Tibial artery (tissue), 4 donors: ENCODE data around the gene CYTH1.

Experiments used
- DNase-seq, 2 donors: peaks; one replicate each; pipeline ENCODE4 v3.0.0-alpha.2; 2019
- H3K27ac ChIP-seq, 2 donors: fragments of 200-600 bp; sonication (generic) in 1 of 2; 1 replicate in 1 of 2; 2 replicates in 1 of 2; pipeline ENCODE4 v1.5.1; 2018 to 2019; ENCODE audit warnings: mild to moderate bottlenecking in 1 of 2
- H3K27me3 ChIP-seq, 2 donors: fragments of 200-600 bp; sonication (generic) in 1 of 2; one replicate each; pipeline versions ENCODE4 v1.5.1 to v1.6.0; 2016 to 2019
- H3K36me3 ChIP-seq, 3 donors: fragments of 200-600 bp; sonication (generic) in 2 of 3; one replicate each; pipeline ENCODE4 v1.5.1; 2016 to 2019; ENCODE audit warnings: mild to moderate bottlenecking in 2 of 3
- H3K4me1 ChIP-seq, 4 donors: fragments of 200-600 bp; sonication (generic) in 2 of 4; 1 replicate in 3 of 4; 2 replicates in 1 of 4; pipeline ENCODE4 v1.5.1; 2016 to 2019
- H3K4me3 ChIP-seq, 2 donors: fragments of 200-600 bp; sonication (generic) in 1 of 2; 1 replicate in 1 of 2; 2 replicates in 1 of 2; pipeline ENCODE4 v1.5.1; 2018 to 2019; ENCODE audit warnings: mild to moderate bottlenecking in 2 of 2
- H3K9me3 ChIP-seq, 3 donors: fragments of 200-600 bp; sonication (generic) in 1 of 3; one replicate each; pipeline ENCODE4 v1.5.1; 2016 to 2019
- CTCF ChIP-seq, 2 experiments: fragments of 200-600 bp in 1 of 2; fragments of 450-650 bp in 1 of 2; IDR thresholded peaks; one replicate each; pipeline ENCODE4 v1.5.1; 2017 to 2019; ENCODE audit warnings: antibody characterized with exemption in 2 of 2, mild to moderate bottlenecking in 1 of 2, moderate library complexity in 1 of 2
- intact Hi-C: fragments of 100-400 bp; cut with DNase I; formaldehyde crosslinking; loops from one replicate; pipeline ENCODE4 v1.15.0; 2023; ENCODE audit warnings: low total_unique reads

CYTH1 gene

DNA sequence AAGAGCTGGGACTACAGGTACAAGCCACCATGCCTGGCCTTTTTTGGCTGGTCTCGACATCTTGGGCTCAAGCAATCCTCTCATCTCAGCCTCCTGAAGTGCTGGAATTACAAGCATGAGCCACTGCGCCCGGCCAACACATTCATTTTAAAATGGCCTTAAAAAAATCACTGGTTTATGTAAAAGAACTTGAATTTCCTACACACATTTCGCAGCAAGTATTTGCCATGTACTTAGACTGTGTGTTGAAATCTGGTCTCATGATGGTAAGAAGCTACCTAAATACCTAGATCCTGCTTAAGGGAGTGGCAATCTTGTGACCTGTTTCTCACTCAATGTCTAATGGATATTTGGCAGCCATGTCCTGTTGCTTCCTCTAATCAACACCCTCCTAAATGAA is 8.5 kb upstream of the CYTH1 start:
- intact Hi-C loops = no loop called here
- Histone ChIP-seq H3K27ac (peak overlapping the region; percentile 19 to 66), H3K27me3 (no peaks in the 10 kb centered on the region), H3K9me3 (no peaks in the 10 kb centered on the region), H3K4me3 (no peak overlapping the region), H3K4me1 (peaks cover 0 to 30% (median 14%) of the 10 kb centered on the region in 4 donors), H3K36me3 (peaks cover 16 to 43% (median 21%) of the 10 kb centered on the region in 3 donors)
- DNase-seq = peak in 1 of 2 donors; percentile 55
- TF ChIP-seq CTCF (IDR thresholded peaks at IDR 0.05) = no peak

DNA sequence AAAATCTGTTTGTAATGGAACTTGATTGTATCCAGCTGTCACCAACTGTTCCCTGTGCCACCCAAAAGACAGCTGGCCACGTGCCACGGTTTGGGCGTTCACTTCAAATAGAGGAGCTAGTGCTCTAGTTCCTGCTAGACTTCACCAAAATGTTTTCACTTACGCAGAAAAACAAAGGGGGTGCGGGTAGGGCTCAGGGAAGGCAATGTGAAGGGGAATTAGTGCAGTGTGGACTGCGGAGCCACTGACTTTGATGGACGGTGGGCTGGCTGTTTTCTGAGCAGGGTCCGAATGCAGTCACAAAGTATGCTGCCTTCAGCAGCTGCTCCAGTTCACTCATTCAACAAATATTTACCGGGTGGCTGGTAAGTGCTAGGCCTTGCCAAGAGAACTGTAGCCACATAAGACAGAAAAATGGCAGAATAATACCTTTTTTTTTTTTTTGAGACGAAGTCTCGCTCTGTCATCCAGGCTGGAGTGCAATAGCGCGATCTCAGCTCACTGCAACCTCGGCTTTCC is 7.6 kb upstream of the CYTH1 start:
- H3K9me3 ChIP-seq = no peaks in the 10 kb centered on the region
- peaks cover 9 to 35% (median 13%) of the 10 kb centered on the region in 3 donors for H3K36me3 ChIP-seq
- peak overlapping the region; percentile 19 to 66 for H3K27ac ChIP-seq
- H3K27me3 ChIP-seq = no peaks in the 10 kb centered on the region
- H3K4me1 ChIP-seq = peaks cover 0 to 30% (median 14%) of the 10 kb centered on the region in 4 donors
- intact Hi-C loops = no loop called here
- no peak for TF ChIP-seq CTCF (IDR thresholded peaks at IDR 0.05)
- peak; percentile 87 to 89 for DNase-seq
- H3K4me3 ChIP-seq = no peak overlapping the region

- Histone ChIP-seq H3K27ac (peak overlapping the region; percentile 19 to 66), H3K9me3 (no peaks in the 10 kb centered on the region), H3K27me3 (no peaks in the 10 kb centered on the region), H3K4me1 (peaks cover 0 to 30% (median 14%) of the 10 kb centered on the region in 4 donors), H3K4me3 (no peak overlapping the region), H3K36me3 (peaks cover 4 to 29% (median 8%) of the 10 kb centered on the region in 3 donors)
- no peak for TF ChIP-seq CTCF (IDR thresholded peaks at IDR 0.05)
- DNase-seq = no peak
- intact Hi-C loops = no loop called here
Measured at GRCh38 chr17:78789149-78789662, 7.1 kb upstream of the CYTH1 start.

GRCh38 chr17:78788451-78788850 is 6.4 kb upstream of the CYTH1 start:
- intact Hi-C loops = no loop called here
- no peaks in the 10 kb centered on the region for H3K9me3 ChIP-seq
- H3K27me3 ChIP-seq = no peaks in the 10 kb centered on the region
- H3K36me3 ChIP-seq = peaks cover 0 to 22% (median under 1%) of the 10 kb centered on the region in 3 donors
- H3K4me3 ChIP-seq = no peak overlapping the region
- no peak for TF ChIP-seq CTCF (IDR thresholded peaks at IDR 0.05)
- no peak overlapping the region for H3K27ac ChIP-seq
- H3K4me1 ChIP-seq = peaks cover 0 to 30% (median 14%) of the 10 kb centered on the region in 4 donors
- peak in 1 of 2 donors; percentile 29 for DNase-seq

GRCh38 chr17:78787444-78787843 is 5.4 kb upstream of the CYTH1 start:
- TF ChIP-seq CTCF (IDR thresholded peaks at IDR 0.05) = no peak
- Histone ChIP-seq H3K4me1 (peaks cover 0 to 36% (median 15%) of the 10 kb centered on the region in 4 donors), H3K4me3 (no peak overlapping the region), H3K36me3 (peaks cover 0 to 13% (median 0%) of the 10 kb centered on the region in 3 donors), H3K27me3 (no peaks in the 10 kb centered on the region), H3K9me3 (no peaks in the 10 kb centered on the region), H3K27ac (no peak overlapping the region)
- DNase-seq = no peak
- intact Hi-C loops = no loop called here
